Stimulated activated CD4-positive, alpha-beta T cell treated with anti-CD3 and anti-CD28 coated beads, TNF-alpha, amount 100 ng/mL, for 24 hours (primary cell): ENCODE measurements around the gene PLCB1.
"Not testable (repeated sequence)": the region's sequence is repeated elsewhere in the genome, so short reads cannot be mapped to it uniquely, and the experiment has no call there.

Source experiments
- DNase-seq, 3 experiments: peaks; one replicate each; pipeline ENCODE4 v3.0.0-alpha.2; 2020; ENCODE audit warnings: low read depth in 3 of 3

The PLCB1 gene

GRCh38 chr20:8131598-8132483 is at the start of gene PLCB1:
Gene PLCB1 (plus strand): TSS chr20:8132266. CDS start chr20:8132652, 386 bp downstream.
- peak; percentile 34 to 70 (median 47) for DNase-seq

GRCh38 chr20:8082989-8083388 is 49.1 kb upstream of the PLCB1 start:
- DNase-seq: no peak

DNA sequence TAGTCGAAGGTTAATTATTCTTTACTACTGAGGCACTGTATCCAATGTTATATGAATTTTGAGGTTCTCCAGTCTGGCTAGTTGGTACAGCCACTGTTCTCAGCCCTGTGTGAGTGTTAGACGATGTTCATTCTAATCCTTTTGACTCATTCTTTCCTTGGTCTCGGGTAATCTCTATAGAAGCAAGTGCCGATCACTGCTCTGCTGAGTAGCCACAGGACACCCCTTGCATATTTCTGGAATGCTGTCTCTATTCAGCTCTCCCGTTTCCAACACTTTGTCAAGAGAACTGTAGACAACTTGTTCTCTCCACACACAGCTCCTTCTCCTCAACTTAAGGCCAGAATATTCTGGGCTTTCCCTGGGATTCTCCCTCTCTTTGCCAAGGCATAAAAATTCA is 42.4 kb upstream of the PLCB1 start:
- no peak for DNase-seq

- DNase-seq: no peak
Measured at GRCh38 chr20:8094415-8094818, 37.6 kb upstream of the PLCB1 start.

- DNase-seq: no peak
Measured at GRCh38 chr20:8094850-8095249, 37.2 kb upstream of the PLCB1 start.

- no peak for DNase-seq
Measured at GRCh38 chr20:8095648-8096572, 36.2 kb upstream of the PLCB1 start.

GRCh38 chr20:8097307-8097706 is 34.8 kb upstream of the PLCB1 start:
- no peak for DNase-seq

DNA sequence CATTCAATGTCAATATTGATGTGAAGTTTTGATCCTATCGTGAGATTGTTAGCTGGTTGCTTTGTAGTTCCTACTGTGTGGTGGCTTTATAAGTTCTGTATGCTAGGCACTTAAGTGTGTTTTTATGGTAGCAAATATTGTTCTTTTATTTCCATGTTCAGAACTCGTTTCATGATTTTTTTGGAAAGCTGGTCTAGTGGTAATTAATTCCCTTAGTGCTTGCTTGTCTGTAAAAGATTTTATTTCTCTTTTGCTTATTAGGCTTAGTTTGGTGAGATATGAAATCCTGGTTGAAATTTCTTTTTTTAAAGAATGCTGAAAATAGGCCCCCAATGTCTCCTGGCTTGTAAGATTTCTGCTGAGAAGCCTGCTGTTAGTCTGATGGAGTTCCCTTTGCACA is 27.8 kb upstream of the PLCB1 start:
- no peak for DNase-seq

DNA sequence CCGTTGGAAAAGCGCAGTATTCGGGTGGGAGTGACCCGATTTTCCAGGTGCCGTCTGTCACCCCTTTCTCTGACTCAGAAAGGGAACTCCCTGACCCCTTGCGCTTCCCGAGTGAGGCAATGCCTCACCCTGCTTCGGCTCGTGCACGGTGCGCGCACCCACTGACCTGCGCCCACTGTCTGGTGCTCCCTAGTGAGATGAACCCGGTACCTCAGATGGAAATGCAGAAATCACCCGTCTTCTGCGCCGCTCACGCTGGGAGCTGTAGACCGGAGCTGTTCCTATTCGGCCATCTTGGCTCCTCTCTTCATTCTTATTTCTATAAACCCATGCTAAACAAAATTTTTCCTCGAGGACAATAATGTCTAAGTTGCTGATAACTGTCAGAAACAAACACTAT is 17.5 kb upstream of the PLCB1 start:
- DNase-seq: not testable (repeated sequence)

- DNase-seq: no peak
Measured at GRCh38 chr20:8115436-8115835, 16.6 kb upstream of the PLCB1 start.

GRCh38 chr20:8116067-8116811 is 15.8 kb upstream of the PLCB1 start:
- DNase-seq: no peak

DNA sequence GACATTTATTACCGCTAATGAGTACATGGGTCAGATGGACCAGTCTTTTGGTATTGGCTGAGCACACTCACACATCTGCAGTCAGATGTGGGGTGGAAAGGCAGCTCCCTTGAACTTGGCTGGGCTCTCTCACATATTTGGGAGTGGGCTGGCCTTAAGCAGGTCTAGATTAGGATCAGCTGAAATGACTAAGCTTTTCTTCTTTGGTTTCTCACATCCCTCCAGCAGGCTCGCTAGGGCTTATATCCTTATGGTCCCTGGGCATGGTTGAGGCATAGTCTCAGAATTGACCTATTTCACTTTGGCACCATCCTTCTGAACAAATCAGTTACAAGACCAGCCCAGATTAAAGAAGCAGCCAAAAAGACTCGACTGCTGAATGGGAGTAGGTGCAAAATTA is 14.4 kb upstream of the PLCB1 start:
- no peak for DNase-seq

DNA sequence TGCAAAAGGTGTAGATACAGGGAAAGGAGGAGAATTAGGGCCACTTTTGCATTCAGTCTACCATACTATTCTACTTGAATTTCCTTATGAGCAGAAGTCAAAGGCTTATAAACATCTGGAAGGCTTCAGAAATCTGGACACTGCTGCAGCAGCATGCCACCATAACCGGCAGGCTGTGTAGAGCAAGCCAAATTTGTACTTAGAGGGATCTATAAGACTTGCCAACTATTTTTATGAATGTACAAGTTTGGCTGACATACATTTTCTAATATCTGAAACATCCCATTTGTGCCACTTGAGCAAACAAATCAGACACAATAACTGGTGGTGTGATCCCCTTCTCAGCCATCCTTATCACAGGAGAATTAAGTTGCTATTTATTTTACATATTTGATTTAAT is 14.0 kb upstream of the PLCB1 start:
- no peak for DNase-seq

DNA sequence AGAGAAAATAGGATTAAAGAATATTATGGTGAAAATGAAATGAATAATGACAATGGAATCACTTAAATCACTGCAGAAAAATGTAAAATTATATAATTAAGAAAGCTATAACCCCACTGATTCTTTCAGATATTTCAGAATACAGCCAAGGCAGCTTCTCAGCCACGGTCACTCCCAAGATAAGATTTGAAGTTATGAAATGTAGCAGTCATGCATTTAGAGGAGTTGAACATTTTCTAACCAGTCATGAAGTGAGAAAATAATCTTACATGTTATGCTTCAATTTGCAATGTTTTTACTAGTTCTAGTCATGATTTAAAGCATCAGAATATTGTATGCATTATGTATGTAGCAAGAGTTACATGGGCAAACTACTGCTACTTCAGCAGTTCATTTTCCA is 13.3 kb upstream of the PLCB1 start:
- no peak for DNase-seq

DNA sequence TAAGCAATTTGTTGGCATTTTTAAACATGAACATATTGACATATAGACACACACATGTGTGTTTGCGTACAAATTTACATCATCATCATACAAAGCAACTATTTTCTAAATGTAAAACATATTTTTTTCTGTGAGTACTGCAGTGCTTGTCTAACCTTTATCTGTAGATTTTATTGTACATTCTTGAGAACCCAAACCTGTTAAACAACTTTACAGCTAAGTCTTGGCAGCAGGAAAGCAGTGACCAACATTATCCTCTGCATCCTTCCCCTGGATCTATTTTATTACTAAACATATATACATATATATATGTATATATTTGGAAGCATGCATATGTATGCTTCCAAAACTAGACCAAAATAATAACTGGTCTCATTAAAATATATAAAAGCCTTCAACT is 10.4 kb upstream of the PLCB1 start:
- DNase-seq: no peak

- no peak for DNase-seq
Measured at GRCh38 chr20:8124639-8125038, 7.4 kb upstream of the PLCB1 start.

- no peak for DNase-seq
Measured at GRCh38 chr20:8126181-8126580, 5.9 kb upstream of the PLCB1 start.

GRCh38 chr20:8126841-8127378 is 5.2 kb upstream of the PLCB1 start:
- DNase-seq: no peak

GRCh38 chr20:8127553-8128255 is 4.4 kb upstream of the PLCB1 start:
- no peak for DNase-seq

DNA sequence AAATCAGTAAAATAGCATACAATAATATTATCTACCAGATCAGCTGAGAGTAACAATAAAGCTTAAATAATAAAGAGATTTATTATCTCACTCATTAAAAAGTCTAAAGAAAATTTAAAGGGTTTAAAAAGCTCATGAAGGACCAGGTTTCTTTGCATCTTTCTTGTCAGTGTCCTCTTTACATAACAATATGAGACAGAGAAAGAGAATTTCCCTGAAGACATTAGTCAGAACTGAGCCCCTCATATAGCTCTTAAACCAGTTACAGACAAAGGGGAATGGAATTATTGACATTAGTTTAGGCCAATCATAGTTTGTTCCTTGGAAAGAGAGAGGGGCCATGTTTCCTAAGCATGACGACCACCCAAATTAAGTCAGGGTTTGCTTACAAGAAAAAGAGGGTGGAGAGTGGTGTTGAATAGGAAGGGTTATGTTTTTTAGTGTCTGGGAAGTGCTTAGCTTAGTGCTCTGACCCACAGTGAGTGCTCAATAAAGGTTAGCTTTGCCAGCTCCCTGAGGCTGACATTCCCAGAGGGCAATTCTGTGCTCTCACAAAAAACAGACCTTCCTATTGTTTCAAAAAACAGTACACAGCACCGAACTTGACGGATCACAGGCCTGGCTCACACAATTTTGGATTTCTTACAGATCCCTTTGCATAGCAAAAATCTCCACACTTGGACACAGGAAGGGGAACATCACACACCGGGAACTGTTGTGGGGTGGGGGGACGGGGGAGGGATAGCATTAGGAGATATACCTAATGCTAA is 3.6 kb upstream of the PLCB1 start:
- DNase-seq: no peak
